Measurements from ENCODE around the gene CDKN1C.
A peak's percentile ranks its signal among the peaks of the same experiment; 100 is the strongest.

The CDKN1C gene

GRCh38 chr11:2867722-2868505 is 17.7 kb downstream of the CDKN1C start:
- no peak for DNase-seq

- no peak for DNase-seq
Measured at GRCh38 chr11:2867142-2867541, 18.4 kb downstream of the CDKN1C start.

DNA sequence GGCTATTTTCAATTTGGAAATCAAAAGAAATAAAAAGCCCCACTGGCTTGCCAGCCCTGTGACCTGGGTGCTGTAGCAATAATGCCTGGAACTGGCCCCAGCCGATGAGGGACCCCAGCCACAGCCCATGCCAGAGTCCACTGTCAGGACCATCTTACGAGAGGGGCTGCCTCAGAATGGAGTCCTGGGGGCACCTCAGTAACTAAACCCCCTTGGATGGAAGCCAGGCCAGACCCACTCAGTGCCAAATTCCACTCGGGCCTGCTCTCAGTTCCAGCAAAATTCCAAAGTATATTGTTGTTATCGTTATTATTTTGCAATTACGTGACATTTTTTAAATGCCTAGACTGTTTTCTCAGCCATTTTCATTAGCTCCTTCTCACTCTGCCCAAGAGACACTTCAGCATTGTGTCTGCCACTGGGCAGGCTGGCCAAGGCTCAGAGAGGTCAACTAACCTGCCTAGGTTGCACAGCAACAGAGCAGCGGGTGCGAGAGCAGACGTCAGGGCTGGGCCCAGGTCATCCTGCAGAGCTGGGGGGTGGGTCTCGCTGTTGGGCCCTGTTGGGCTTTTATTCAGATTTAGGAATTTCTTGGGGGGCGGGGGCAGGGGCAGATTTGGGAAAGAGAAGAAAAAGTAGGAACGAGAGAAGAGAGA is 19.5 kb downstream of the CDKN1C start:
- DNase-seq, result no peak

GRCh38 chr11:2864901-2865300 is 20.7 kb downstream of the CDKN1C start:
- DNase-seq, result no peak

GRCh38 chr11:2863276-2863618 is 22.3 kb downstream of the CDKN1C start:
- no peak for DNase-seq

DNA sequence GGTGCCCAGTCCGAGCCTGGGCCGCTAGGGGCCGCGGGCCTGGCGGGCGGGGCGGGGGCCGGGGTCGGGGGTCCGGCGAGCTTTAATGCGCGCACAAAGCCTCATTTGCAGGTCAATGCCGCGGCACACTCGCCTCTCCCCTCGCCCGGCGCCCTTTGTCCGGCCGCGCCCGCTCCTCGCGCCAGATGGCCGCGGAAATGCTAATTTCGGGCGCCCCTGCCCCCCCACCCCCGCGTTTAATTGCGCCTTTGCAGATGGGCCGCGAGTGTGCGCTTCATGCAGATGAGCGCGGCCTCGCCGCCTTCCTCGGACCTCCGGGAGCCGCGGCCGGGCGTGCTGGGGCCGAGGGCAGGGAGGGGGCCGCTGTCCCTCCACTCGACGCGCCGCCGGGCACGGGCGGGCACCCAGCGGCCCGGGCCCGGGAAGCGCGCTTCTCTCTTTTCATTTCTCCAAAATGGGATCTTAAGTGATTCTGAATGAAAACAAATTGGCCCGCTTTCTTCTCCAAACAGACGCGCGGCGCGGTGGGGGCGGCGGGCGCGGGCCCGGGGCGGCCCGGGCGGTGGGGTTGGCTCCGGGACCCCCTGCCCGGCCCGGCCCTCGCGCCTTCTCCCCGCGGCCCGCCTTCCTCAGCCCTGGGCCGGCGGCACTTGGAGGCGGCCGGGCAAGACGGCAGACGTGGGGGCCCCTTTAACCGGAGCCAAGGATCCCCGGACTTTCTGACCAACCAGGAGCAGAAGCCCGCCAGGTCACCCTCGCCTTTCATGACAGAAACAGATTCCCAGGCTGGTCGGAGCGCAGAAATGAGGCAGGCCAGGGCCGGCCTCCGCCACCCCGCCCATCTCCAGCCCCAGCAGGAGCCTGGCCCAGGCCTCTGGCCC is 22.9 kb downstream of the CDKN1C start:
- DNase-seq, result no peak

GRCh38 chr11:2860636-2861035 is 24.9 kb downstream of the CDKN1C start:
- no peak for DNase-seq

DNA sequence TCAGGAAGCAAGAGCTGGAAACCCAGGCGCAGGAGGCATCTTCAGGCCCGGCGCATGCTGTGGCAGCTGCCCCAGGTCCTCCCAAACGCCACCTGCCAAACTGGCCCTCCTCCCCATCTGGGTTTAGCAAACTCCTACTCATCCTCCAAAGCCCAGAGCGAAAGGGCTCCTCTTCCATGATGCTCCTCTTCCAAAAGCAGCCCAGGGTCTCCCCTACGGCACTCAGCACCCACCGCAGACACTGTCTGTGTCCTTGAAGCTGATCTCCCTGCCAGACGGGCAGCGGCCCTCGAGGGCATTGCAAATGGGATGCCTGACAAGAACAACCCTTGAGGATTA is 25.9 kb downstream of the CDKN1C start:
- no peak for DNase-seq

GRCh38 chr11:2858995-2859698 is 26.4 kb downstream of the CDKN1C start:
- DNase-seq, result no peak

DNA sequence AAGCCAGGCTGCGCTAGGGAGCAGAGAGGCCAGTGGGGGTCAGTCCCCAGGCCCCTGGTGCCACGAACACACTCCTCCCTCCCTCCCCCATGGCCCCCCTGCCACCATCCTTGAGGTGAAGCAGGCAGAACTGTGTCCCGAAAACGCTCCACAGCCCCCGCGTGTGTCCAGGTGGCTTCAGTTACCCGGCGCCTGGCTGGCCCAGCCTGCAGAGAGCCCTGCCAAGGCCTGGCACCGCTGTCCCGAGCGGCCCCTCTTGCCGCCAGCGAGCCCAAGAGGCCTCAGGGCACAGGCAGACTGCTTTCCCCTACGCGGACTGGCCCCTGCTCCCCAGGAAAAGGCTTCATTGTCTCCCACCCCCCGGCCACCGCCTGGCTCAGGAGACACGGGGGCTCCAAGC is 27.7 kb downstream of the CDKN1C start:
- DNase-seq, result no peak

DNA sequence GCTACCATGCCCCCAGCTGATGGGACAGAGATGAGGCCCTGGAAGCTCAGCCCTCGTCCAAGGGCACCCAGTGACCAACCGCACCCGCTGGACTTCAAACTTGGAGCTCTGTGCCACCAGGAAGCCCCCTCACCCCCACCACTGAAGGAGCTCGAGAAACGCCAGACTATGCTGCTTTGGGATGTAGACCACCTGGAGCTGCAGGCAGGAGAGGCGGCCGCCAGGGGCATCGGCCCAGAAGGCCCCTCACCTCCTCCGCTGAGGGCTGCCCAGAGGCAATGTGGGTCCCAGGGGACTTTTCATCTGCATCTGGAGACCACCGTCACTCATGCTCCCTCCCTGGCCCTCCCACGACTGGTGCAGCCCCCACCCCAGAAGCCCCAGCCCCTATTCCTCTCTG is 28.3 kb downstream of the CDKN1C start:
- no peak for DNase-seq

- DNase-seq, result no peak
Measured at GRCh38 chr11:2855162-2855561, 30.4 kb downstream of the CDKN1C start.

GRCh38 chr11:2853997-2854560 is 31.5 kb downstream of the CDKN1C start:
- DNase-seq, result no peak

- DNase-seq, result no peak
Measured at GRCh38 chr11:2853401-2853800, 32.2 kb downstream of the CDKN1C start.

DNA sequence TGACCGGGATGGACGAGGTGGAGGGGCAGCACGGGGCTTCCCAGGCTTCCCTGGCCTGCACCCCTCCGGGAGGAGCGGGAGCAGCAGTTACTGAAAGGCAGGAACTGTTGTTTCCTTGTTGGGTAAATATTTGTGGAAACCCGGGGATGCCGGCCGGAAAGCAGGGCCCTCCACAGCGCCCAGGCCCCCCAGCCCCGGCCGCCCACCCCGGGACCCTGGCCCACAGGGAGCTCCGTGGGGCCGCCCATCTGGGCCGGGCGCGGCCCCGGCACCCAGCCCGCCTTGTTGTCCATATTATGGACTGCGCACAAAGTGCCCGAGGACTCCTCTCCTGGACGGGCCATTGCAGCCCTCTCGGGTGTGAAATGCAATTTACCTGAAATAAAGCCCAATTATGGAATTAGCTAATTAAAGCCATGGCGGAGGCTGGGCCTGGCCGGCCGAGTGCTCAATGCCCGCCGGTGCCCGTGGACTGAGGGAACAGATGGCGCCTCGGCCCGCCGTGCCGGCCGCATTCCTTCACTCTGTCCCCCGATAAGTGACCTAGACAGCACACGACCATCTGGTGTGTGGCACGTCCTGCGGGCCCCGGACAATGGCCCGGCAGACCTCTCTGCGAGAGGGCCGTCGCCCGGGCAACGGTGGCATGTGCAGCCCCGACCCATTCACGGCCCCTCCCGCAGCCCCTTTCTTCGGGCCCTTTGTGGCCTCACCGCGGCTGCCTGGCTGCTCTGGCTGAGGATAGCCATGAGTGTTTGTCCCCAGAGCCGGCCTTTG is 35.4 kb downstream of the CDKN1C start:
- DNase-seq, result peak; percentile 69

- peak; percentile 23 for DNase-seq
Measured at GRCh38 chr11:2848497-2848896, 37.1 kb downstream of the CDKN1C start.

DNA sequence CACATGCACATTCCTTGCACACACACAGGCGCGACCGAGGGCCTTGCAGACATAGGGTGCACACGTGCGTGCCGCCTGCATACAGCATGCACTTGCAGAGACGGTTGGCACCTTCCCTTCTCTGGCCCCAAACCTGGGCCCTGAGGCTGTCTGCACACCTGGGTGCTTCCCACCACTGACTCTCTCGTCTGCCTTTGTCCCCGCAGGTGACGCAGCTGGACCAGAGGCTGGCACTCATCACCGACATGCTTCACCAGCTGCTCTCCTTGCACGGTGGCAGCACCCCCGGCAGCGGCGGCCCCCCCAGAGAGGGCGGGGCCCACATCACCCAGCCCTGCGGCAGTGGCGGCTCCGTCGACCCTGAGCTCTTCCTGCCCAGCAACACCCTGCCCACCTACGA is 38.0 kb downstream of the CDKN1C start:
- peak; percentile 94 for DNase-seq

DNA sequence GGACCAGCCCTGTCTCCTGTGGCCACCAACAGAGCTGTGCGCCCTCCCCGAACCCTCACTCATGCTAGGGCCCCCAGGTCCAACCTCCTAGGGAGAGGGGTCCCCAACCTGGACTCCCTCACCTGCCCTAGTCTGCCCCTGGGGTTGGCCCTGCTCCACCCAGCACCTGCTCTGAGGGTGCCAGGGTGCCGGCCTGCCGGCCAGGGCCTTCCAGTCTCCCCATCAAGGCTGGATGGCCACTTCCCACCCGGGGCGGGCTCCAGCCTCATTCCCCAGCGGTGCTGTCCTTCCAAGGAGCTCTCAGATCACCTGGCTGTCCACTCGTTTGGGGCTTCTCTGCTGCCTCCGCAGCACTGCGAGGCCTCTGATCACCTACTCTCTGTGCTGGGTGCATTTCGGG is 39.1 kb downstream of the CDKN1C start:
- no peak for DNase-seq

- no peak for DNase-seq
Measured at GRCh38 chr11:2846056-2846455, 39.5 kb downstream of the CDKN1C start.

DNA sequence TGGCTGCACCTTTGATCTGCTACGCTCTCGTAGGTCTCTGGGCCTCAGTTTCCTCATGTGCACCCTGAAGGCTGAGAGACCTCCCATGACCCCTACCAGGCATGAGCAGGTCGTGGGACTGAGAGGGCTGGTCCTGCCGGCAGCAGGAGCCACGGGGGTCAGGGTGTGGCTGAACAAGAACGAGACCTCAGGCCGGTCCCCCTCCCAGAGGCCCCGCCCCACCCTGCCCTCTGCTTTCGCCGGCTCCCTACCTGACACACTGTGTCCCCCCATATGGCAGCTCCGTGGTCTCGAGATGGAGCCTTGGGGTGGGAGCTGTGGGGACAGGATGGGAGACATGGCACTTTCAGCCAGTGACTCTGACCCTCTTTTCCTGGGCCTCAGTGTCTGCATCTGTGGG is 40.6 kb downstream of the CDKN1C start:
- no peak for DNase-seq

DNA sequence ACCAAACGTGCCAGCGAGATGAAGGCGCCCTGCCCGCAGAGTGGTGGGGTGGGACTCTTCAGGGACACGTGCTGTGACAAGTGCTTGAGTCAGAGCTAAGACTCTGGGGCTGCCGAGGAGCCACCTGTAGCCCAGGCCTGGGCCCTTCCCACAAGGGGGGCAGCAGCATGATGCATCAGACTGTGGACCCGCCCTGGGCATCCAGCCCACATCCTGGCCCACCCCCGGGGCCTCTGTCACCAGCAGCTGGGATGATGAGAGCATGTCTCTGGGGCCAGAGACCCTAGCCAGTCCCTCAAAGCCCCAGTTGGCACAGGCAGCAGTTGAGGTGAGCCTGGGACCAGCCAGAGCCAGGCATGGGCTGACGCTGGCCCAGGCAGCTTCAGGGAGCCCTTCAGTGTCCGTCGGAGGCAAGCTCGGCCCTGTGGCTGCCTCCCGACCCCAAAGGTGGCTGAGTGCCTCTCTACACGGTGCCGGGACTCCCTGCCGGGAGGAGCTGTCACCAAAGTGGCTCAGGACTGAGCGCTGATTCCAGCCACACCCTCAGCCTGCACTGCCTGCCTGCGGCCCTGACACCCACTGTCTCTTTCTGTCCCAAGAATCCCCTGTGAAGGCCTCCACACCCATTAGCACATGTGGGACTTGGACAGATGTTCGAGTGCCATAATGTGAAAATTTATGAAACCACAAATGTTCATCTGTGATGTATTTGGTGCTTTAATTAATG is 41.3 kb downstream of the CDKN1C start:
- no peak for DNase-seq
